ENCODE results near the gene HBA2. TPM values are rescaled to one million over a fixed set of nuclear protein-coding genes. Genes with fewer than 3 reads are reported as not detected.
"Not testable (repeated sequence)": the region's sequence is repeated elsewhere in the genome, so short reads cannot be mapped to it uniquely, and the experiment has no call there.

Gene HBA2
- total RNA-seq, 1 experiment from 2014 or later, result not detected

DNA sequence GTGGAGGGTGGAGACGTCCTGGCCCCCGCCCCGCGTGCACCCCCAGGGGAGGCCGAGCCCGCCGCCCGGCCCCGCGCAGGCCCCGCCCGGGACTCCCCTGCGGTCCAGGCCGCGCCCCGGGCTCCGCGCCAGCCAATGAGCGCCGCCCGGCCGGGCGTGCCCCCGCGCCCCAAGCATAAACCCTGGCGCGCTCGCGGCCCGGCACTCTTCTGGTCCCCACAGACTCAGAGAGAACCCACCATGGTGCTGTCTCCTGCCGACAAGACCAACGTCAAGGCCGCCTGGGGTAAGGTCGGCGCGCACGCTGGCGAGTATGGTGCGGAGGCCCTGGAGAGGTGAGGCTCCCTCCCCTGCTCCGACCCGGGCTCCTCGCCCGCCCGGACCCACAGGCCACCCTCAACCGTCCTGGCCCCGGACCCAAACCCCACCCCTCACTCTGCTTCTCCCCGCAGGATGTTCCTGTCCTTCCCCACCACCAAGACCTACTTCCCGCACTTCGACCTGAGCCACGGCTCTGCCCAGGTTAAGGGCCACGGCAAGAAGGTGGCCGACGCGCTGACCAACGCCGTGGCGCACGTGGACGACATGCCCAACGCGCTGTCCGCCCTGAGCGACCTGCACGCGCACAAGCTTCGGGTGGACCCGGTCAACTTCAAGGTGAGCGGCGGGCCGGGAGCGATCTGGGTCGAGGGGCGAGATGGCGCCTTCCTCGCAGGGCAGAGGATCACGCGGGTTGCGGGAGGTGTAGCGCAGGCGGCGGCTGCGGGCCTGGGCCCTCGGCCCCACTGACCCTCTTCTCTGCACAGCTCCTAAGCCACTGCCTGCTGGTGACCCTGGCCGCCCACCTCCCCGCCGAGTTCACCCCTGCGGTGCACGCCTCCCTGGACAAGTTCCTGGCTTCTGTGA lies 4.1 kb downstream of the HBA2 start, which contains the start of gene HBA1:
HBA1 (plus strand) TSS at position 204 of the 906 bp plus-strand sequence; CDS start at position 241, 37 bp downstream.
- not testable (repeated sequence) for H3K4me1 ChIP-seq (ENCODE audit: insufficient read depth, low read length); H2BK12ac ChIP-seq (ENCODE audit: insufficient read length, low read depth, low read length); H3K79me2 ChIP-seq (ENCODE audit: insufficient read depth, low read length); H2BK15ac ChIP-seq (ENCODE audit: low read depth, low read length); H3K27ac ChIP-seq (ENCODE audit: insufficient read length, low read depth, low read length); H2AK5ac ChIP-seq (ENCODE audit: insufficient read length, low read length); H4K8ac ChIP-seq (replicated peaks; ENCODE audit: insufficient read length, low read depth, low read length); H3K56ac ChIP-seq (ENCODE audit: insufficient read length, low read depth, low read length); H3K4ac ChIP-seq (ENCODE audit: low read depth, low read length); H2BK5ac ChIP-seq (ENCODE audit: insufficient read length, low read length); H4K91ac ChIP-seq (ENCODE audit: insufficient read length, low read depth, low read length); DNase-seq; H3K79me1 ChIP-seq (ENCODE audit: insufficient read depth, low read depth, low read length, poor library complexity, severe bottlenecking); H3K18ac ChIP-seq (ENCODE audit: insufficient read length, low read depth, low read length); H3K14ac ChIP-seq (ENCODE audit: insufficient read depth, low read length); H3T11ph ChIP-seq (ENCODE audit: low read length); H3K23ac ChIP-seq (ENCODE audit: insufficient read length, low read depth, low read length); H3K9me3 ChIP-seq (ENCODE audit: control insufficient read depth, low read depth, low read length); H2BK20ac ChIP-seq (ENCODE audit: low read depth, low read length, poor library complexity, severe bottlenecking); H2AFZ ChIP-seq (ENCODE audit: low read length); H2BK120ac ChIP-seq (ENCODE audit: low read depth, low read length, poor library complexity, severe bottlenecking); H3K36me3 Mint-ChIP-seq (ENCODE audit: insufficient read depth in 1 of 3, low read depth in 3 of 3); H3K9me3 Mint-ChIP-seq; H3K23me2 ChIP-seq (ENCODE audit: insufficient read length, low read depth, low read length, poor library complexity, severe bottlenecking); H4K5ac ChIP-seq (ENCODE audit: insufficient read length, low read depth, low read length); H3K9ac ChIP-seq (ENCODE audit: extremely low read depth, insufficient read length, low read length); H4K20me1 ChIP-seq (ENCODE audit: control insufficient read depth, insufficient read depth, insufficient read length)
- WGBS (ENCODE audit: extremely low coverage, insufficient read length, low lambda C conversion rate), result no CpG with 5 or more reads among the region's 88 CpGs
- peak within 1 kb of the TSS; percentile 13 for H3K4me2 ChIP-seq (ENCODE audit: insufficient read depth, insufficient read length, low read length)
- Mint-ChIP-seq H3K27me3 (ENCODE audit: low read depth) (peaks cover 71% of the 10 kb centered on the region), H3K4me3 (peak within 1 kb of the TSS; percentile 48 to 67), H3K27ac (peak within 1 kb of the TSS in 1 of 3 experiments; percentile 83; a peak in 1 of 7 replicates), H3K4me1 (peaks cover 15 to 19% of the 10 kb centered on the region in 2 experiments)
- H3K27me3 ChIP-seq (ENCODE audit: insufficient read depth, low read length), result peaks cover 50% of the 10 kb centered on the region
